Neural cell (in vitro differentiated cells): Measurements from ENCODE around the gene STRAP. TPM values are rescaled to one million over a fixed set of nuclear protein-coding genes. Genes with fewer than 3 reads are reported as not detected.

Experiments
- H2AFZ ChIP-seq: fragments of 200-600, 300-800 bp; sonication (generic), shearing (Covaris generic); 2 replicates; pipeline ENCODE4 v1.6.0; 2014; ENCODE audit warnings: low read depth, mild to moderate bottlenecking, antibody characterized with exemption, low read length, moderate library complexity
- H3F3A ChIP-seq: fragments of 200-600 bp; shearing (Covaris generic); 2 replicates; pipeline ENCODE4 v1.6.1; 2016; ENCODE audit warnings: mild to moderate bottlenecking, moderate library complexity, mixed read lengths, antibody characterized with exemption, low read length; ENCODE audit not compliant: insufficient read depth, poor library complexity, severe bottlenecking
- H3K27ac ChIP-seq: fragments of 200-600, 300-800 bp; sonication (generic), shearing (Covaris generic); 2 replicates; pipeline ENCODE4 v1.5.1; 2014; ENCODE audit warnings: mild to moderate bottlenecking, low read length, moderate library complexity
- H3K27me3 ChIP-seq: fragments of 300-800, 200-600 bp; sonication (generic), shearing (Covaris generic); 2 replicates; pipeline ENCODE4 v1.6.0; 2014; ENCODE audit warnings: mild to moderate bottlenecking, low read depth, low read length, moderate library complexity; ENCODE audit not compliant: insufficient read depth
- H3K36me3 ChIP-seq: fragments of 300-800, 200-600 bp; sonication (generic), shearing (Covaris generic); 2 replicates; pipeline ENCODE4 v1.5.1; 2014; ENCODE audit warnings: mild to moderate bottlenecking, antibody characterized with exemption, low read length, moderate library complexity; ENCODE audit not compliant: insufficient read depth
- H3K4me2 ChIP-seq: fragments of 300-800, 200-600 bp; sonication (generic), shearing (Covaris generic); 2 replicates; pipeline ENCODE4 v1.6.0; 2014; ENCODE audit warnings: mild to moderate bottlenecking, low read length
- H3K4me3 ChIP-seq: fragments of 300-800, 200-600 bp; sonication (generic), shearing (Covaris generic); 2 replicates; pipeline ENCODE4 v1.5.1; 2014; ENCODE audit warnings: mild to moderate bottlenecking, low read length, moderate library complexity
- H3K79me2 ChIP-seq: fragments of 200-600 bp; shearing (Covaris generic); replicated peaks from 2 replicates; pipeline ENCODE4 v1.6.0; 2014; ENCODE audit warnings: mild to moderate bottlenecking, low read length, moderate library complexity; ENCODE audit not compliant: insufficient read depth
- H3K9ac ChIP-seq: fragments of 300-800, 200-600 bp; sonication (generic), shearing (Covaris generic); 2 replicates; pipeline ENCODE4 v1.6.1; 2016; ENCODE audit warnings: mild to moderate bottlenecking, low read length, mixed read lengths
- H3K9me2 ChIP-seq: fragments of 200-600 bp; shearing (Covaris generic); 2 replicates; pipeline ENCODE4 v1.6.1; 2016; ENCODE audit warnings: mild to moderate bottlenecking, low read length, mixed read lengths; ENCODE audit not compliant: insufficient read depth
- H3K9me3 ChIP-seq: fragments of 200-600, 300-800 bp; sonication (generic), shearing (Covaris generic); 2 replicates; pipeline ENCODE4 v1.6.1; 2016; ENCODE audit warnings: mild to moderate bottlenecking, mixed run types, low read length, moderate library complexity, mixed read lengths
- H4K20me1 ChIP-seq: fragments of 200-600 bp; shearing (Covaris generic); 2 replicates; pipeline ENCODE4 v1.6.1; 2016; ENCODE audit warnings: mild to moderate bottlenecking, mixed run types; ENCODE audit not compliant: insufficient read depth
- EP300 ChIP-seq: fragments of 450-650 bp; conservative IDR thresholded peaks from 2 replicates; pipeline ENCODE4 v1.6.1; 2014; ENCODE audit warnings: antibody characterized with exemption, mild to moderate bottlenecking, moderate library complexity; ENCODE audit not compliant: poor library complexity, severe bottlenecking
- EZH2 ChIP-seq: fragments of 200-600, 300-800 bp; shearing (Covaris generic), sonication (generic); IDR thresholded peaks from 2 replicates; pipeline ENCODE4 v1.6.1; 2014; ENCODE audit warnings: antibody characterized with exemption, low read length, borderline replicate concordance, mild to moderate bottlenecking; ENCODE audit not compliant: insufficient read depth, poor library complexity, severe bottlenecking
- MXI1 ChIP-seq: fragments of 450-650 bp; conservative IDR thresholded peaks from 2 replicates; pipeline ENCODE4 v1.6.1; 2014; ENCODE audit warnings: antibody characterized with exemption, mild to moderate bottlenecking; ENCODE audit not compliant: poor library complexity, severe bottlenecking
- POLR2AphosphoS5 ChIP-seq: IDR thresholded peaks from 2 replicates; pipeline ENCODE4 v1.6.1; 2012
- RAD21 ChIP-seq: fragments of 450-650 bp; conservative IDR thresholded peaks from 2 replicates; pipeline ENCODE4 v1.6.1; 2014; ENCODE audit warnings: antibody characterized with exemption, mild to moderate bottlenecking, moderate library complexity
- SMC3 ChIP-seq: fragments of 450-650 bp; conservative IDR thresholded peaks from 2 replicates; pipeline ENCODE4 v1.6.1; 2014; ENCODE audit warnings: antibody characterized with exemption, mild to moderate bottlenecking, moderate library complexity; ENCODE audit not compliant: poor library complexity
- TAF1 ChIP-seq: IDR thresholded peaks from 2 replicates; pipeline ENCODE4 v1.6.1; 2012; ENCODE audit warnings: low read depth
- polyA plus RNA-seq: library from polyadenylated mRNA; depleted of rRNA; stranded (reverse); fragments of >200 nt; gene quantifications from 2 replicates; pipeline ENCODE4 v1.2.3, GENCODE V29; 2014
- TF ChIP-seq, protein P1 (sequence below): fragments of 450-650 bp; IDR thresholded peaks from 2 replicates; pipeline ENCODE4 v1.5.1; 2014; ENCODE audit warnings: antibody characterized with exemption, mild to moderate bottlenecking, moderate library complexity; ENCODE audit not compliant: poor library complexity, severe bottlenecking
- TF ChIP-seq, protein P2 (sequence below): IDR thresholded peaks from 2 replicates; pipeline ENCODE4 v1.6.1; 2012; ENCODE audit warnings: borderline replicate concordance

STRAP gene
- polyA plus RNA-seq, 1 donor from 2014 or later = 213 TPM

DNA sequence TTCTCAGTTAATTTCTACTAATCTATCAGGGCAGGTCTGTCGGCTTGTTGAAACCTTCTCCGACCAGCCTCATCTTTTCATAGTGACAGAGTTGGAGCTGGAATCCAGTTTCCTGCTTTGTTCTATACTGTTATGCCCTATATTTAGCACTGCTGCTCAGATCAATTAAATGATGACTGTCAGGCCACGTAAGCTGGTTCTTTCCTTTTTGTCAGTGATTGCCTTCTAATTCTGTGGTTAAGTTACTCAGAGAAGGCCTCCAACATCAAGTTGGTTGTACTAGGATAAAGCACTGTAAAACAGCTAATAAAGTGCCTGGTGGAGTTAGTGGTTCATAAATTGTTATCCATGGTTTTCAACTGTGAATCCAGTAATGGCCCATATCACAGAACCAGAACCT lies 51.6 kb downstream of the STRAP start:
- no peaks in the 10 kb centered on the region for H3K9me2 ChIP-seq
- H3K9ac ChIP-seq = no peak overlapping the region
- no peak overlapping the region for H3K4me2 ChIP-seq
- H4K20me1 ChIP-seq = no peaks in the 10 kb centered on the region
- H3K4me3 ChIP-seq = no peak overlapping the region
- H3K36me3 ChIP-seq = no peaks in the 10 kb centered on the region
- H3K79me2 ChIP-seq = no peaks in the 10 kb centered on the region
- TF ChIP-seq, protein P1, sequence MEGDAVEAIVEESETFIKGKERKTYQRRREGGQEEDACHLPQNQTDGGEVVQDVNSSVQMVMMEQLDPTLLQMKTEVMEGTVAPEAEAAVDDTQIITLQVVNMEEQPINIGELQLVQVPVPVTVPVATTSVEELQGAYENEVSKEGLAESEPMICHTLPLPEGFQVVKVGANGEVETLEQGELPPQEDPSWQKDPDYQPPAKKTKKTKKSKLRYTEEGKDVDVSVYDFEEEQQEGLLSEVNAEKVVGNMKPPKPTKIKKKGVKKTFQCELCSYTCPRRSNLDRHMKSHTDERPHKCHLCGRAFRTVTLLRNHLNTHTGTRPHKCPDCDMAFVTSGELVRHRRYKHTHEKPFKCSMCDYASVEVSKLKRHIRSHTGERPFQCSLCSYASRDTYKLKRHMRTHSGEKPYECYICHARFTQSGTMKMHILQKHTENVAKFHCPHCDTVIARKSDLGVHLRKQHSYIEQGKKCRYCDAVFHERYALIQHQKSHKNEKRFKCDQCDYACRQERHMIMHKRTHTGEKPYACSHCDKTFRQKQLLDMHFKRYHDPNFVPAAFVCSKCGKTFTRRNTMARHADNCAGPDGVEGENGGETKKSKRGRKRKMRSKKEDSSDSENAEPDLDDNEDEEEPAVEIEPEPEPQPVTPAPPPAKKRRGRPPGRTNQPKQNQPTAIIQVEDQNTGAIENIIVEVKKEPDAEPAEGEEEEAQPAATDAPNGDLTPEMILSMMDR = no peak
- TF ChIP-seq, protein P2, sequence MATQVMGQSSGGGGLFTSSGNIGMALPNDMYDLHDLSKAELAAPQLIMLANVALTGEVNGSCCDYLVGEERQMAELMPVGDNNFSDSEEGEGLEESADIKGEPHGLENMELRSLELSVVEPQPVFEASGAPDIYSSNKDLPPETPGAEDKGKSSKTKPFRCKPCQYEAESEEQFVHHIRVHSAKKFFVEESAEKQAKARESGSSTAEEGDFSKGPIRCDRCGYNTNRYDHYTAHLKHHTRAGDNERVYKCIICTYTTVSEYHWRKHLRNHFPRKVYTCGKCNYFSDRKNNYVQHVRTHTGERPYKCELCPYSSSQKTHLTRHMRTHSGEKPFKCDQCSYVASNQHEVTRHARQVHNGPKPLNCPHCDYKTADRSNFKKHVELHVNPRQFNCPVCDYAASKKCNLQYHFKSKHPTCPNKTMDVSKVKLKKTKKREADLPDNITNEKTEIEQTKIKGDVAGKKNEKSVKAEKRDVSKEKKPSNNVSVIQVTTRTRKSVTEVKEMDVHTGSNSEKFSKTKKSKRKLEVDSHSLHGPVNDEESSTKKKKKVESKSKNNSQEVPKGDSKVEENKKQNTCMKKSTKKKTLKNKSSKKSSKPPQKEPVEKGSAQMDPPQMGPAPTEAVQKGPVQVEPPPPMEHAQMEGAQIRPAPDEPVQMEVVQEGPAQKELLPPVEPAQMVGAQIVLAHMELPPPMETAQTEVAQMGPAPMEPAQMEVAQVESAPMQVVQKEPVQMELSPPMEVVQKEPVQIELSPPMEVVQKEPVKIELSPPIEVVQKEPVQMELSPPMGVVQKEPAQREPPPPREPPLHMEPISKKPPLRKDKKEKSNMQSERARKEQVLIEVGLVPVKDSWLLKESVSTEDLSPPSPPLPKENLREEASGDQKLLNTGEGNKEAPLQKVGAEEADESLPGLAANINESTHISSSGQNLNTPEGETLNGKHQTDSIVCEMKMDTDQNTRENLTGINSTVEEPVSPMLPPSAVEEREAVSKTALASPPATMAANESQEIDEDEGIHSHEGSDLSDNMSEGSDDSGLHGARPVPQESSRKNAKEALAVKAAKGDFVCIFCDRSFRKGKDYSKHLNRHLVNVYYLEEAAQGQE = no peak
- no peak for TF ChIP-seq EZH2
- no peak for TF ChIP-seq EP300
- no peak for TF ChIP-seq POLR2AphosphoS5
- no peak for TF ChIP-seq MXI1
- TF ChIP-seq TAF1 = no peak
- no peak for TF ChIP-seq SMC3
- no peak for TF ChIP-seq RAD21
- no peak overlapping the region for H2AFZ ChIP-seq
- no peaks in the 10 kb centered on the region for H3K9me3 ChIP-seq
- no peak overlapping the region for H3K27ac ChIP-seq
- no peaks in the 10 kb centered on the region for H3F3A ChIP-seq
- no peaks in the 10 kb centered on the region for H3K27me3 ChIP-seq

DNA sequence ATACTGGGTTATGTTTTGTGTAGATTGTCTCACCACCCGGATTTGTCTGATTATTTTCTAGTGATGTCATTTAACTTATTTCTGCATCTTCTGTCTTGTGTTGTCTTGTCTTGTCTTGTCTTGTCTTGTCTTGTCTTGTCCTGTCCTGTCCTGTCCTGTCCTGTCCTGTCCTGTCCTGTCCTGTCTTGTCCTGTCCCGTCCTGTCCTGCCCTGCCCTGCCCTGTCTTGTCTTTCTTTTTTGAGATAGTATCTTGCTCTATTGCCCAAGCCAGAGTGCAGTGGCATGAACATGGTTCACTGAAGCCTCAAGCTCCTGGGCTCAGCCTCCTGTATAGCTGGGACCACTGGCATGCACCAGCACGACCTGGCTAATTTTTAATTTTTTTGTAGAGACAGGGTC lies 54.6 kb downstream of the STRAP start:
- Histone ChIP-seq H2AFZ (no peak overlapping the region), H3K27ac (no peak overlapping the region), H3K9me3 (no peaks in the 10 kb centered on the region), H3K4me3 (no peak overlapping the region), H3K36me3 (no peaks in the 10 kb centered on the region), H3K27me3 (no peaks in the 10 kb centered on the region), H3K79me2 (no peaks in the 10 kb centered on the region), H3K9ac (no peak overlapping the region), H3K4me2 (no peak overlapping the region), H3F3A (no peaks in the 10 kb centered on the region), H4K20me1 (no peaks in the 10 kb centered on the region), H3K9me2 (no peaks in the 10 kb centered on the region)
- no peak for TF ChIP-seq TAF1
- TF ChIP-seq, protein P1 = no peak
- no peak for TF ChIP-seq RAD21
- no peak for TF ChIP-seq EZH2
- TF ChIP-seq EP300 = no peak
- TF ChIP-seq, protein P2 = no peak
